Measurements from ENCODE around the gene ELF2.
A peak's percentile ranks its signal among the peaks of the same experiment; 100 is the strongest.
"Not testable (repeated sequence)": the region's sequence is repeated elsewhere in the genome, so short reads cannot be mapped to it uniquely, and the experiment has no call there.

Gene ELF2

DNA sequence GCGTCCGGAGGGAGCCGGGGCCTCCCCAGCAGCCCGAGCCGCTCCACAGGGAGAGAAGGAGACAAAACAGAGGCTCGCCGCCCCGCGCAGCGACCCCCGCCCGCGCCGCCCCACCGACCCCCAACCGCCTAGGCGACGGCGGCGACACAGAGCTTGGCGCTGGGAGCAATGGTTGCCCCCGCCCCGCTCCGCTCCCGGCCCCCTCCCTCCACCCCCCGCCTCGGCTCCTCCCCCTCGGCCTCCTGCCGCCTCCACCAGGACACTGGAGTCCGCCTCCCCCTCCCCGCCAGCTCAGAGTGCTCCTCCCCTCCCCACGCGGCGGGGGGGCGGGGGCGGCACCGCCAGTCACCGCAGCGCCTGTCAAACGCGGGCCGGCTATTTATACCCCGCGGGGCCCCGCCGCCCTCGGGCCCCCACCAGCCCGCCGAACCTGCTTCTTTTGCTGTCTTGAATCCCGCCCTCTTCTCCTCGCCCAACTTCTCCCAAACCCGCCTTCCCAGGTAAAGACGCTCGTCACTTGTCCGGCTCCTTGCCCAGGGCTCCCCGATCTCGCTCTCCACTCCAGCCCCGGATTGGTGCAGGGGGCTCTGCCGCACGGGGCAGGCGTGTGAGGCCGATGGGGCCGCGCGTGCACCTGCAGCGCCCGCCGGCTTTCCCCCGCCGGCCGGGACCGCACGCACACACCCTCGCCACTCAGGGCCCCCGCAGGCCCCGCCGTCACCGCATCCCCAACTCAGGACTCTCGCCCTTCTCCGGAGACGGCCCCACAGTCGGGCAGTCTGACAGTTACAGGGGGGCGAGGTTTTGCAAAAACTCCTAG, at the start of gene ELF2:
Gene ELF2, minus strand, starts transcription at position 170 of the 820 bp plus-strand sequence. CDS start 39,517 bp downstream, outside the sequence.
- peak; percentile 86 for DNase-seq

DNA sequence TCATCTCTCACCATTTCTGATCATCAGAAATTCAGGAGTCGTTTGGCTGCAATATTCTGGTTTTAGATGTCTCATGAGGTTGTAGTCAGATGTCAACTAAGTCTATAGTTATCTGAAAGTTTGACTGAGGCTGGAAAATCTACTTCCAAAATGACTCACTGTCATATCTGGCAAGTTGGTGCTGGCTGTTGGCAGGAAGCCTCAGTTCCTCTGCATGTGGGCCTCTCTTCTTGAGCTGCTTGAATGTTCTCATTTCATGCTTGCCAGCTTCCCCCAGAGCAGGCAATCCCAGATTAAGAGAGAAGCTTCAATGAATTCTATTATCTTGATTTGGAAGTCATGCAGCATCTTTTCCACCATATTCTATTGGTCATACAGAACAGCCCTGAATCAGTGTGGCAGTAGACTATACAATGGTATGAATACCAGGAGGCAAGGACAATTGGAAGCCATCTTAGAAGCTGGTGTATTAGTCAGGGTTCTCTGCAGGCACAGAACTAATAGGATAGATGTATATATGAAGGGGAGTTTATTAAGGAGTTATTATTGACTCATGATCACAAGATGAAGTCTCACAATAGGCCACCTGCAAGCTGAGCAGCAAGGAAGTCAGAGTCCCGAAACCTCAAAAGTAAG, 46.8 kb upstream of the ELF2 start:
- DNase-seq = peak; percentile 57

DNA sequence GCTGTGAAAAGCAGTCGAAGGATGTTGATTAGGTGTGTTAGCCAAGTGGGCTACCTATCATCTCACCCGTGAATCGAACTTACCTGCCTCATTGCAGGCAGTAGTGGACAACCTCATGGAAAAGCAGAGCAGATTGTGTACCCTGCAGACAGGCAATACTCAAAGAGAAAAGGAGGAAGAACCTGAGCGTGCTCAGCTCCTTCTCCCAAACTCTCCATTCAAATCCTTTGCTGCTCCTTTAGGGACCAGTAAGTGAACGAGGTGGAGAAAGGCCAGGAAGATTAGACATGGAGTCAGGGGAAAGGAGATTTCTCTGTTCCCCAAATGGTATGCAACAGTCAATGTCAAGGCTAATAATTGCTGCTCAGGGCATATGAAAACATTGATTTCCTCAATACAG, 45.2 kb upstream of the ELF2 start:
- no peak for DNase-seq

DNA sequence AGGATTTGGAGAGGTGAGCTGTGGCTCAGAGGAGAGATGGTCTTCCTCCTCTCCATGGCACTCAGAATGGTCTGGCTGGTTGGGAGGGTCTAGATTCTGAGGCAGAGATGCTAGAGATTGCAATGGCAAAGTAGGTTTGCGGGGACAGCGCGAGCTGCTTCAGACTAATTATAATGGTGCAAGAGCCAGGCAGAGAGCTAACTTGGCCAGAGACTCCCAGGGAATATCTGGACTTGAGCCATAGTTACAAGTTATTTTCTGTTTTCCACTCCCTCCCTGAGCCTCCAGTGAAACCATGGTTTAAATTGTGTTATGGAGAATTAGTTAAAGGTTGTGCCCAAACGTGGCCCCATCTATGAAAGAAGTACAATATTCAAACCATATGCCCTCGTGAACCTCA, 44.7 kb upstream of the ELF2 start:
- no peak for DNase-seq

DNA sequence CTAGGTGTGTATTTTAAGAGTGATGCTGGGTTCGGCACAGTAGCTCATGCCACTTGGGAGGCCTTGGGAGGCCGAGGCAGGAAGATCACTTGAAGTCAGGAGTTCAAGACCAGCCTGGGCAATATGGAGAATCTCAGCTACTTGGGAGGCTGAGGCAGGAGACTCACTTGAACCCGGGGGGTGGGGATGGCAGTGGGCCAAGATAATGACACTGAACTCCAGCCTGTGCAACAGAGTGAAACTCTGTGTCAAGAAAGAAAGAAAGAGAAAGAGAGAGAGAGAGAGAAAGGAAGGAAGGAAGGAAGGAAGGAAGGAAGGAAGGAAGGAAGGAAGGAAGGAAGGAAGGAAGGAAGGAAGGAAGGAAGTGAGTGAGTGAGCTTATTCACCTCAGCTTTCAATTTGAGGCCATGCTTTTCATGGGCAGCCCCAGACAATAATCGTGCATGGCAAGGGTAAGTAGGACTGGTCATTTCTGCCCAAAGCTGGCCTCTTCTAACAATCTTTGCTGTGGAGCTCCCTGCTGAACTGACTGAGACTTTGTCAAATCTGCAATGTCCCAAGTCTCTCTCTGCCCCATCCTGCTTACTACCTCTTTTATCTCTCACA, 42.5 kb upstream of the ELF2 start:
- DNase-seq = no peak

DNA sequence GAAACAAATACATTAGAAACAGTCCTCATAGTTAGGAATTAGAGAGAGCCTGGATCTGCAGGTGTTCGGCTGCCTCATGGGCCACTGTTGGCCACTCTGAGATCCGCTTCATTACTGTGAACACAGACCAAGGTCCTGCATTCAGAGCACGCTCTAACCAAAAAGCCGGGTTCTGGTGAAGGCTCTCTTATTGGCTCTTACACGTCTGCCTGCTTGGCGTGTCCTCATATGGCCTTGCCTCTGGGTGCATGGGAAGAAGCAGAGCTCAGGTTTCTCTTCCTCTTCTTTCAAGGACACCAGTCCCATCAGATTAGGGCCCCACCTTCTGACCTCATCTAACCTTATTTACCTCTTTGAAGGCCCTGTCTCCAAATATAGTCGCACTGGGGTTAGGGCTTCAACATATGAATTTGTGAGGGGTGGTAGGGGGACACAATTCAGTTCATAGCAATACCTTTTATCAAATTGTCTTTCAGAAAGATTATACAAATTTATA, 37.1 kb upstream of the ELF2 start:
- no peak for DNase-seq

DNA sequence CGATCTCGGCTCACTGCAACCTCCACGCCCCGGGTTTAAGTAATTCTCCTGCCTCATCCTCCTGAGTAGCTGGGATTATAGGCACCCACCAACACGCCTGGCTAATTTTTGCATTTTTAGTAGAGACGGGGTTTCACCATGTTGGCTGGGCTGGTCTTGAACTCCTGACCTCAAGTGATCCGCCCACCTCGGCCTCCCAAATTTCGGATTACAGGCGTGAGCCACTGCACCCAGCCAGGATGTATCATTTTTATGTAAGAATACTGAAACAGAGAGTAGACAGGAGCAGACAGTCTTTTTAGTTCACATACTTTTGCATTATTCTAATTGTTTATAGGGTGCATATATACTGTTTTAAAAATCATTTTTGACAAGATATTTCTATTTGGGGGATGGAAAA, 36.6 kb upstream of the ELF2 start:
- not testable (repeated sequence) for DNase-seq

DNA sequence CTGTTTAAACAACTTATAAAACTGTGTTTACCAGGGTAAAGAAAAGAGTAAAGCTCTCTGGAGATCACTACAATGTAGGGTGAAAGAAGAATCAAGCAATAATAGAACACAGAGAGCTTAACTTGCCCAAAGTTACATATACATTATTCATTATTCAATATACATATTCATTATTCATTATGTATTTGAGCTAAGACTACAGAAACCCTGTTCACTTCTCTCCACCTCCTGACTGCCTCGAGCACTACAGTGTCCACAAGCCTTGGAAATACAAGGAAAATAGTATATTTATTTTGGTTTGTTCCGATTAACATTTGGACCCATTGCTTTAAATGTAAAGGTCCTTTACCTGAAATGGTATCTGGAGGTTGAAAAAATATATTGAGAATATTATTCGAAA, 35.9 kb upstream of the ELF2 start:
- no peak for DNase-seq

DNA sequence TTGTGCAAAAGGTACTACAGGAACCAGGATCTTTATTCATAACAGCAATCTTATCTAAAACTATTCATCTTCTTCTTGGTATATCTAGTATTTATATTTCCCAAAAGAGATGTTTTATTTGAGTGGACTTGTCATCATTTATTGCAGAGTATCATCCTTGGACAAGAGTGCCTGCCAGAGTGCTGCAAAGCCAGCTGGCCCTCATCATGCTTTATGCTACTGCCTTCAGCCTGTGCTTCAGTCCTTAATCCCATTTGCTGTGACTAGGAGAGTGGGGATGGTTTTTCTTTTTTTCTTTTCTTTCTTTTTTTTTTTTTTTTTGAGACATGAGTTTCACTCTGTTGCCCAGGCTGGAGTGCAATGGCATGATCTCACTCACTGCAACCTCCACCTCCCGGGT, 33.5 kb upstream of the ELF2 start:
- DNase-seq = no peak

DNA sequence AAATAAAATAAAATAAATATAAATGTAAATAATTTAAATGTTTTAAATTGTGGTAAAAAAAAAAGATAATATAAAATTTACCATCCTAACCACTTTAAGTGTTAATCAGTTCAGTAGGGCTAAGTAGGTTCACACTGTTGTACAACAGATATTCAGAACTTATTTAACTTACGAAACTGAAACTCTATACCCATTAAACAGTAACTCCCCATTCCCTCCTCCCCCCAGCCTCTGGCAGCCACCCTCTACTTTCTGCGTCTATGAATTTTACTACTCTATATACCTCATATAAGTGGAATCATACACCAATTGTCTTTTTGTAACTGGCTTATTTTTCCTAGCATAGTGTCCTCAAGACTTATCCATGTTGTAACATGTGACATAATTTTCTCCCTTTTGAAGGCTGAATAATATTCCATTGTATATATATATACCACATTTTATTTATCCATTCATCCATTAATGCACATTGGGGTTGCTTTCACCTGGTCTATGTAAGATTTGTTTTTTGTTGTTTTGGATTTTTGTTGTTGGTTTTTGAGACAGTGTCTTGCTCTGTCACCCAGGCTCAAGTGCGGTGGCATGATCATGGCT, 32.5 kb upstream of the ELF2 start:
- DNase-seq = no peak

DNA sequence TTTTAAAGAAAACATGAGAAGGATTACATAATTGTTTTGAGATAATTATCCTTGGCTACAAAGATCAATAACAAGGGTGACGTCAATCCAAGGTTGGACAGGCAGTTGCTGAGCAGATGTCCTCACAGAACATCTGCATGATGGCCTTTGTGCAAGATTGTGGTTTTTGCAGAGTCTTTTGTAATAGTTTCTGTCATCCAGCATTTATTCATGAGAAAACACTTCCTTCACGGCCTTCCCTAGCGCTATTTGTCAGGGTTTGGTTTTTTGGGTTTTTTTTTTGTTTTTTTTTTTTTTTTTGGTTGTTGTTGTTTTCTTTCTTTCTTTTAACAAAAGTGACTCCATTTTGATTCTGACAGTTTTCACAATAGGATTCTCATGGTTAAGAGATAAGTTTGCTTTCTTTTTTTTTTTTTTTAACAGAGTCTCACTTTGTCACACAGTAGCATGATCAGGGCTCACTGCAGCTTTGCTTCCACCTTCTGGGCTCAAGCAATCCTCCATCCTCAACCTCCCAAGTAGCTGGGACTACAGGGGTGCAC, 31.5 kb upstream of the ELF2 start:
- DNase-seq = peak; percentile 83

DNA sequence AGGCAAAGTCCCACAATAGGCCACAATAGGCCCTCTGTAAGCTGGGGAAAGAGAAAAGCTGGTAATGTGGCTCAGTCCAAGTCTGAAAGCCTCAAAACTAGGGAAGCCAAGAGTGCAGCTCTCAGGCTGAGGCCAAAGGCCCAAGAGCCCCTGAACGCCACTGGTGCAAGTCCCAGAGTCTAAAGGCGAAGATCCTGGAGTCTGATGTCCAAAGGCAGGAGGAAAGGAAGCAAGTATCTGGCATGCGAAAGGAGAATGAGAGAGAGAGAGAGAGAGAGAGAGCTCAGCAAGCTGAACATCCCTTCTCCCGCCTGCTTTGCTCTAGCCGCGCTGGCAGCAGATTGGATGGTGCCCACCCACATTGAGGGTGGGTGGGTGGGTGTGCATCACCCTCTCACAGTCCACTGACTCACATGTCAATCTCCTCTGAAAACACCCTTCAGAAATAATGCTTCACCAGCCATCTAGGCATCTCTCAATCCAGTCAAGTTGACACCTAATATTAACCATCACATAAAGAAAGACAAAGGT, 30.9 kb upstream of the ELF2 start:
- DNase-seq = no peak

DNA sequence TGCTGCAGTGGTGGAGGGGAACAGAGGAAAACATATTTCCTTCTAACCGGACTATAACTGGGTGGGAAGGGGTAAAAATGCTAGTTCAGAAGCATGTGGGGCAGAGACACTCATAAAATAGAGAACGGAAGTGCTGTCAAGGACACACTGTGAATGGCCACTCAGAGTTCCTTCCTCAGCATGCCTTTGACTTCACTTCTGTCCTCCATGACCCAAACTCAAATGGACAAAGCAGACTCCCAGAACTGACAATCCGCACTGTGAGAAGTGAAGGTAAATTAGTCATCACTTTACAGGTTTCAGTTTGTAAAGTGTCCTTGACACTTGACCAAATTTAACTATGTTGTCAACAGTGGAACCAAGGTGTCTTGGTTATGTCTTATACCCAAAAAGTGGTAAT, 30.2 kb upstream of the ELF2 start:
- no peak for DNase-seq

DNA sequence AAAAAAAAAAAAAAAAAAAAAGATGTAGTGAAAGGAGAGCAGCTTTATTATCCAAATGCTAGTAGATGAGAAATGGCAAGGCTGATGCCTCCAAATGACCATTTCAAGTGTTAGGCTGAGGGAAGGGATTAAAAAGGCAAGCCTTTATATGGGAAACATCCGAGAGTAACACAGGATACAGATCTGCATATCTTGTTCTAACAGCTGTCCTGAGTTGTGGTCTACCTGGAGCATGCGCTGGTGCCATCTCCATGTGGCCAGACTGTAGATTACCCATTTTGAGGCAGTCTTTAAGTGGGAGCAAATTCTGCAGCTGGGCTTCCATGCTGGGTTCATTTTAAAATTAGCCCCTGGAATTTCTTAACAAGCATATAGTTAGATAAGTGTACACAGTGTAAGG, 26.0 kb upstream of the ELF2 start:
- no peak for DNase-seq

DNA sequence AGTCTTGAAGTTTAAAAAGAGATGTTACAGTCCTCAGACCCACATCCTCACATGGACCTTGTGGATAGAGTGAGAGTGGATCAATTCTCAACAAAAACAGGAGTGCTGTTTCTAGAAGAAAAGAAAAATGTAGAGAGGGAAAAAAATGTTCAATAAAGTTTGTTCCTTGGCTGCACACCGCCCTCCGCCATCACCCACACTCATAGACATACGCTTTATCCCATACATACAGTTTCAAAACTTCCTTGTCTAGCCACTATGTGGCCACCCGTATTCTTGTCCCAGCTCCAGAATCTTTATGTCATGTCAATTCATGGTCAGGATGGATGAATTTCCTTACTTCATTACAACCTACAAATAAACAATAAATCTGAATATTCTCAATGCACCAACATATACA, 23.5 kb upstream of the ELF2 start:
- DNase-seq = no peak

DNA sequence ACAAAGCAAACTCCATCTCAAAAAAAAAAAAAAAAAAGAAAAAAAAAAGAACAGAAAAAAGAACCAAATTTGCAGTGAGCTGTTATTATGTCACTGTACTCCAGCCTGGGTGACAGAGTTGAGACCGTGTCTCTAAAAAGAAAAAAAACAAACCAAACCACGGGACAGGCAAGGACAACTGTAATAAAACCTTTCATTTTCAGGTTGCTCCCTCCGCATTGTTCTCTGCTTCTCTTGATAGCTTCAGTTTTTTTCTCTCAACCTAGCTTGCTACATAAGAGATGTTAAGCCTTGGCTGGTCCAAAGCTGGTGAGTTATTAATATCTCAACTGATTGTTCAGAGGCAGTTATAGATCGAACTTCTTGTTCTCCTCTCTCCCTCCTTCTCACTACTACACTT, 23.1 kb upstream of the ELF2 start:
- no peak for DNase-seq

DNA sequence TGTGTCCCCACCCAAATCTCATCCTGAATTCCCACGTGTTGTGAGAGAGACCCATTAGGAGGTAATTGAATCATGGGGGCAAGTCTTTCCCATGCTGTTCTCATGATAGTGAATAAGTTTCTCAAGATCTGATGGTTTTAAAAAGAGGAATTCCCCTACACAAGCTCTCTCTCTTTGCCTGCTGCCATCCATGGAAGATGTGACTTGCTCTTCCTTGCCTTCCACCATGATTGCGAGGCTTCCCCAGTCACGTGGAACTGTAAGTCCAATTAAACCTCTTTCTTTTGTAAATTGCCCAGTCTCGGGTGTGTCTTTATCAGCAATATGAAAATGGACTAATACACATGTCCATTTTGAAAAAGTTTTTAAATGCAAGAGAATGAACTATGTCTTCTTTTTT, 20.2 kb upstream of the ELF2 start:
- DNase-seq = not testable (repeated sequence)

DNA sequence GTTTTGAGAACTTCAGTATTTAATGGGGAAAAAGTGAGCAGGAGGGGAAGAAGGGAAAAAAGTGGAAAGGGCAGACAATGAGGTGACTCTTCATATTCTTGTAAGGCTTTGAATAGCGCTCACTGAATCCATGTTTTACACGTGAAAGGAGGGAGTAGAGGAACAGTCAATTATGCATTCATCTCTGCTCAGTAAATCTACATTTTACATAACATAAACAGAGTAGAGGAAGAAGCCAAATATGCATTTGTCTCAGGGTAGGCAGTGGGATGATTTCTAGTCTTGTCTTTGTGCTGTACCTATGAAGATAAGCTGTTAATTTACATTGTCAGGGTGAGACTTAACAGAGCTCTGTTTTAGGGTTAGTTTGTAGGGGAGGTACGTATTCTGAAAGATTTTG, 19.4 kb upstream of the ELF2 start:
- no peak for DNase-seq

DNA sequence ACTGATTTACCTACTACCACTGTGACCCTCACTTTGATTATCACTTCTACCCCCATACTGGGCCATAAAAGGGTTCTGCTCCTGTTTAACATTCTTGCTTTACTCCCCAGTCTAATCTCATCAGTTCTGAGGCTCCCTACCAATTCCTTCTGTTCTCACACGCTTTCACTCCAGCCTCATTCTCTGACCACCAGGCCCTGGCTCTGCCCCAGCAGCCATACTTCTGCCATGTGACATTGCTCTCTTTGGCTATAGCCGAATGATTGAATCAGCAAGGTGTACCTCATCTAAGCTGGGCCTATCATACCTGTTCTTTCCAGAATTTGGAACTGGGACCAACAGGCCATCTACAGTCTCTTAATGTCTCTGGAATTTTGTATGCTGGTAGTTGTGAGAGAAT, 14.4 kb upstream of the ELF2 start:
- no peak for DNase-seq

DNA sequence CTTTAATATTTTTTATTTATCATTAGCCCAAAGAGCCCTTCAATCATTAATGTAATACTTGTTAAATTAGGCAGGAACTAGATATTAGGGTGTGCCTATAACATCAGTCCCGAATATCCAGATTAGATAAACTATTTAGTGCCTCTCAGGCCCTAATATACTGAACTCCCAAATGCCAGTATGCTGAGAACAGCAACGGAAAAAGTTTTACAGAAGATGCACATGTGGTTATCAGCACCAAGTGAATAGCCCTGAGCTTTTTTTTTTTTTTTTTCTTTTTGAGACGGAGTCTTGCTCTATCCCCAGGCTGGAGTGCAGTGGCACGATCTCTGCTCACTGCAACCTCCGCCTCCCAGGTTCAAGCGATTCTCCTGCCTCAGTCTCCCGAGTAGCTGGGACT, 13.0 kb upstream of the ELF2 start:
- no peak for DNase-seq

DNA sequence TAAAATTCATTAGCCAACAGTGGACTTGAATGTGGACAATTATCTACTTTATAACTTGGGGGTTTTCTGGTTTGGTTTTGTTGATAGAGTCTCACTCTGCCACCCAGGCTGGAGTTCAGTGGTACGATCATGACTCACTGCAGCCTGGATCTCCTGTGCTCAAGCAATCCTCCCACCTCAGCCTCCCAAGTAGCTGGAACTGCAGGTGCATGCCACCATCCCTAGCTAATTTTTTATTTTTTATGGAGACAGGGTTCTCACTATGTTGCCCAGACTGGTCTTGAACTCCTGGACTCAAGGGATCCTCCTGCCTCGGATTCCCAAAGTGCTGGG, 12.4 kb upstream of the ELF2 start:
- DNase-seq = no peak

DNA sequence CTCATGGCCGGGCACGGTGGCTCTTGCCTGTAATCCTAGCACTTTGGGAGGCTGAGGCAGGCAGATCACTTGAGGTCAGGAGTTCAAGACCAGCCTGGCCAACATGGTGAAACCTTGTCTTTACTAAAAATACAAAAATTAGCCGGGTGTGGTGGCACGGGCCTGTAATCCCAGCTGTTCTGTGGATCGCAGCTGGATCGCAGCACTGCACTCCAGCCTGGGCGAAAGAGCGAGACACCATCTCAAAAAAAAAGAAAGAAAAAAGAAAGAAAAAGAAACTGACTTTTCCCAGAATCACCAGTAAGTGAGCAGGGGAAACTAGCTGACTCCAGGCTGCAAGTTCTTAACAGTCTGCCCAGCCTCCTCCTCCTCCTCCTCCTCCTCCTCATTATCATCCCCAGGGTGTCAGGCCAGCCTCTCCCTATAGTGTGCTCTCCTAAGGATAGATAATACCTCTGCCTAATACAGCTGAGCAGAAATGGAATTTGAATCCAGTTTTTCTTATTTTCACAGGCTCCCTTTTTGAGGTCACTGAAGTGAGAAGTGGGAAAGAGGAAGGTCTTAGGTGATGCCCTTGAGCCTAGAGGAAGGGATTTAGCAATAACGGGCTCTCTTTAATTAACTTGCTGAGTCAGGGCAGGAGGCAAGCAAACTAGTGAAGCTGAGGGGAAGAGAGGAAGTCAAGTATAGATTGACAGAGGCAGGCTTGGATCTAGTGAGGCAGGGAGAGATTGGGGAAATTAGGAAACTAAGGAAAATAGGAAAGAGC, 11.8 kb upstream of the ELF2 start:
- no peak for DNase-seq

DNA sequence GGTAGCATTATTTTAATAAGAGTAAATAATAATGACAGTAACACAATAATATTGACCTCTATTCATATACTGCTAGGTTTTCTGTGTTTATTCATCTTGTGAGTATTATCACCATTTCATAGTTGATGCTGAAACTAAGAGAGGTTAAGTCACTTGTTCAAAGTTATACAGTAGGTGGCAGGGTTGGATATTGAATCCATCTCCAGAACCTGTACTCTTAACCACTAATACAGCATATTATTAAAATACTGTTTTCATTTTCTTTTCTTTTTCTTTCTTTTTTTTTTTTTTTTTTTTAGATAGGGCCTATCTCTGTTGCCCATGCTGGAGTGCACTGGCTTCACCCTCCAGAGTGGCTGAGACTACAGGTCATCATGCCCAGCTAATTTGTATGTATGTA, 7.1 kb upstream of the ELF2 start:
- DNase-seq = peak; percentile 19

All from fibroblast of skin of right quadriceps (primary cell).